CD4-positive, alpha-beta memory T cell (primary cell): ENCODE data around the gene RBPJ. TPM values are rescaled to one million over a fixed set of nuclear protein-coding genes. Genes with fewer than 3 reads are reported as not detected.
A peak's percentile ranks its signal among the peaks of the same experiment; 100 is the strongest.

Experiments used
- CTCF ChIA-PET: fragments of 350-600 bp; sonication (Branson Sonifier 250); formaldehyde crosslinking; loops from one replicate; lab custom pipeline; 2021; ENCODE audit warnings: inconsistent platforms; ENCODE audit not compliant: partially characterized antibody; lab: Charles Lee
- POLR2A ChIA-PET: fragments of 350-600 bp; sonication (Branson Sonifier 250); formaldehyde crosslinking; loops from one replicate; lab custom pipeline; 2021; ENCODE audit not compliant: partially characterized antibody; lab: Charles Lee
- DNase-seq, 5 donors: peaks; one replicate each; pipeline versions ENCODE4 v3.0.0 to v3.0.0-alpha.2; 2020 to 2022; ENCODE audit warnings: mixed read lengths in 1 of 5
- H3K27ac ChIP-seq: one replicate; pipeline ENCODE4 v1.7.0; 2013; ENCODE audit warnings: low read depth, low read length
- H3K27me3 ChIP-seq: 2 replicates; pipeline ENCODE4 v1.7.0; 2013; ENCODE audit warnings: mild to moderate bottlenecking, low read length, moderate library complexity; ENCODE audit not compliant: insufficient read depth
- H3K36me3 ChIP-seq: 2 replicates; pipeline ENCODE4 v1.7.0; 2013; ENCODE audit warnings: mild to moderate bottlenecking, low read length, moderate library complexity; ENCODE audit not compliant: insufficient read depth
- H3K4me1 ChIP-seq: 2 replicates; pipeline ENCODE4 v1.7.0; 2013; ENCODE audit warnings: mild to moderate bottlenecking, low read length, moderate library complexity; ENCODE audit not compliant: insufficient read depth
- H3K4me3 ChIP-seq, 2 donors: one replicate each; pipeline ENCODE4 v1.7.0; 2013; ENCODE audit warnings: low read length in 2 of 2, mild to moderate bottlenecking in 1 of 2
- H3K9me3 ChIP-seq, 2 donors: one replicate each; pipeline ENCODE4 v1.7.0; 2013; ENCODE audit warnings: low read length in 2 of 2, control low read depth in 1 of 2; ENCODE audit not compliant: control insufficient read depth in 1 of 2
- H3K27ac Mint-ChIP-seq, 7 donors: one replicate each; pipeline ENCODE4 v1.8.0; 2020 to 2021; ENCODE audit warnings: mixed read lengths in 7 of 7, mild to moderate bottlenecking in 6 of 7, inconsistent platforms in 3 of 7, moderate library complexity in 3 of 7
- H3K27me3 Mint-ChIP-seq, 2 donors: one replicate each; pipeline ENCODE4 v1.8.0; 2020 to 2021; ENCODE audit warnings: mixed read lengths in 2 of 2
- H3K36me3 Mint-ChIP-seq, 2 donors: one replicate each; pipeline ENCODE4 v1.8.0; 2020 to 2021; ENCODE audit warnings: mixed read lengths in 2 of 2, inconsistent platforms in 1 of 2, mild to moderate bottlenecking in 1 of 2
- H3K4me1 Mint-ChIP-seq, 4 donors: one replicate each; pipeline ENCODE4 v1.8.0; 2020 to 2021; ENCODE audit warnings: mixed read lengths in 4 of 4, mild to moderate bottlenecking in 1 of 4
- H3K4me3 Mint-ChIP-seq, 8 donors: one replicate each; pipeline ENCODE4 v1.8.0; 2020 to 2021; ENCODE audit warnings: mixed read lengths in 8 of 8, mild to moderate bottlenecking in 7 of 8, moderate library complexity in 6 of 8, inconsistent platforms in 3 of 8
- H3K9me3 Mint-ChIP-seq, 8 donors: one replicate each; pipeline ENCODE4 v1.8.0; 2020 to 2021; ENCODE audit warnings: mixed read lengths in 8 of 8, mild to moderate bottlenecking in 5 of 8, inconsistent platforms in 3 of 8, moderate library complexity in 1 of 8
- intact Hi-C: fragments of 100-400 bp; cut with micrococcal nuclease; formaldehyde crosslinking; loops from one replicate; pipeline ENCODE4 v1.15.1; 2023
- polyA plus RNA-seq, 2 donors: library from polyadenylated mRNA; unstranded; fragments of 300-500 nt; fragmentation: Illumina TruSeq; gene quantifications; one replicate each; pipeline ENCODE4 v1.2.3, GENCODE V29; 2021
- total RNA-seq, 2 experiments: library from RNA; stranded (reverse); gene quantifications; one replicate each; pipeline ENCODE4 v1.2.3, GENCODE V29; 2021

RBPJ gene
- total and polyA plus RNA-seq, 4 experiments from 2014 or later, result 75.2 to 96.3 (median 91.5) TPM

DNA sequence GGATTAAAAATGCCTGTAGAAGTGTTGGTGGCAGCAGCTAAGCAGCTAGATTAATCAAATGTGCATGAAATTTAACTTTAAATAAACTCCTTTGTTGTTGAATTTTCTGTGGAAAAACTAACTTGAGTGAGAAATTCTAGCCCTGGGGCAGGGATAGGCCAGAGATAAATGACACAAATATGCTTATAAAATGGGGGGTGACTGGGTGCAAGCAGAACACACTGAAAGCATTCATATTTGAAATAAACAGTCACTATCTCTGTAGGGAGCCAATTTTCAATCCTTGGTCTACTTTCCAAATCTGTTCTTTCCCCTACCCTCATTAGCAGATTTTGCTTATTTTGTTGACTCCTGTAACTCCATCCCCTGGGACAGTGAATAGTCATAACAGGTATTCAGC is 47.9 kb downstream of the RBPJ start:
- H3K4me3 Mint-ChIP-seq, result no peak overlapping the region
- DNase-seq, result no peak
- ChIA-PET POLR2A (no interaction called here), CTCF (no interaction called here)
- no peaks in the 10 kb centered on the region for H3K9me3 Mint-ChIP-seq
- H3K9me3 ChIP-seq, result no peaks in the 10 kb centered on the region
- peaks cover 11 to 14% of the 10 kb centered on the region in 2 donors for H3K36me3 Mint-ChIP-seq
- no peak overlapping the region for H3K27ac Mint-ChIP-seq
- H3K36me3 ChIP-seq, result no peaks in the 10 kb centered on the region
- H3K4me3 ChIP-seq, result no peak overlapping the region
- no peaks in the 10 kb centered on the region for H3K27me3 ChIP-seq
- peaks cover 32% of the 10 kb centered on the region for H3K4me1 ChIP-seq
- no peak overlapping the region for H3K27ac ChIP-seq
- intact Hi-C loops, result no loop called here
- peaks cover 26 to 51% (median 31%) of the 10 kb centered on the region in 4 donors for H3K4me1 Mint-ChIP-seq
- no peaks in the 10 kb centered on the region for H3K27me3 Mint-ChIP-seq

DNA sequence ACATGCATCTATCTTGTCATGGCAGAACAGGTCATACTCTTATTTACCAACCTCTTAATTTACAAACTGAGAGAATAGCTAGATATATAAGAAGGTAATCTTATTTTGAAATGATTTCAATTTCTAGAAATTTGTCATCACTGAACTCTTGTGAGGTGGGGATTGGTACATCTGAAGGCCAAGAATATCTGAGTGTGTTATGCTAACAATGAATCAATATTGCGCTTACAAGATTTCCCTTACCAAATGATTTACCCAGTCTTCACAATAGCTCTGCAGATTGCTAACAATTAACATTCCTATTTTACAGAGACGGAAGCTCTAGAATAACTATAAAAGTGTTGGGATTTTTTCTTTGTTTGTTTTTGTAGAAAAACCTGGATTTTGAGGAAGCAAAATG is 48.3 kb downstream of the RBPJ start:
- ChIA-PET POLR2A (interaction anchor here (1.0 kb wide), 1 partner anchor 23 kb away, joined by 3 read pairs; no protein-coding TSS in a partner anchor), CTCF (no interaction called here)
- H3K36me3 ChIP-seq, result no peaks in the 10 kb centered on the region
- H3K27me3 Mint-ChIP-seq, result no peaks in the 10 kb centered on the region
- H3K4me3 Mint-ChIP-seq, result no peak overlapping the region
- H3K9me3 Mint-ChIP-seq, result no peaks in the 10 kb centered on the region
- peaks cover 26 to 49% (median 32%) of the 10 kb centered on the region in 4 donors for H3K4me1 Mint-ChIP-seq
- no peak overlapping the region for H3K27ac Mint-ChIP-seq
- H3K27me3 ChIP-seq, result no peaks in the 10 kb centered on the region
- DNase-seq, result no peak
- H3K4me1 ChIP-seq, result peaks cover 35% of the 10 kb centered on the region
- intact Hi-C loops, result no loop called here
- H3K36me3 Mint-ChIP-seq, result peaks cover 11 to 14% of the 10 kb centered on the region in 2 donors
- no peaks in the 10 kb centered on the region for H3K9me3 ChIP-seq
- H3K4me3 ChIP-seq, result no peak overlapping the region
- H3K27ac ChIP-seq, result no peak overlapping the region

DNA sequence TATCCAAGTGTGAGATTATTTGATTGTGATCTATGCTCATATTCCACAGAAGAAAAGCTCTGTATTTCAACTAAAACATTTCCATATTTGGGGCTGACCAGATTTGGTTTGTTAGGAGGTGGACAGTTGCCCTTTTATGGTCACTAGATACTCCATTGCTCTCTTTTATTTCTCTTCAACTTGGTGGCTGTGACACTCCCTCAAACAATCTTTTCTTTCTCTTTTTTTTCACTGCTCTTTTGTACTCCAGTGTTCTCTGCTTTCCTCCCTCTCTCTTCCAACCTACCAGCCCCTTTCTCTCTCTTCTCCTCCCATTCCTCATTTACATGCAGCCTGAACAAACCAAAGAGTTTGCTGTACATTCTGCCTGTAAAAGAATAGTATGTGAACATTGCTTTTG is 48.8 kb downstream of the RBPJ start:
- Mint-ChIP-seq H3K4me1 (peaks cover 25 to 45% (median 32%) of the 10 kb centered on the region in 4 donors), H3K4me3 (no peak overlapping the region), H3K36me3 (peaks cover 11 to 14% of the 10 kb centered on the region in 2 donors), H3K27ac (no peak overlapping the region), H3K27me3 (no peaks in the 10 kb centered on the region), H3K9me3 (no peaks in the 10 kb centered on the region)
- no peak overlapping the region for H3K4me3 ChIP-seq
- H3K36me3 ChIP-seq, result no peaks in the 10 kb centered on the region
- H3K9me3 ChIP-seq, result no peaks in the 10 kb centered on the region
- ChIA-PET CTCF (interaction anchor here (1.3 to 1.5 kb wide), 2 partner anchors 8 to 10 kb away, joined by 3 read pairs; no protein-coding TSS in a partner anchor), POLR2A (interaction anchor here (1.0 kb wide), 1 partner anchor 23 kb away, joined by 3 read pairs; no protein-coding TSS in a partner anchor)
- no peak for DNase-seq
- intact Hi-C loops, result no loop called here
- H3K27me3 ChIP-seq, result no peaks in the 10 kb centered on the region
- H3K27ac ChIP-seq, result no peak overlapping the region
- H3K4me1 ChIP-seq, result peaks cover 35% of the 10 kb centered on the region

DNA sequence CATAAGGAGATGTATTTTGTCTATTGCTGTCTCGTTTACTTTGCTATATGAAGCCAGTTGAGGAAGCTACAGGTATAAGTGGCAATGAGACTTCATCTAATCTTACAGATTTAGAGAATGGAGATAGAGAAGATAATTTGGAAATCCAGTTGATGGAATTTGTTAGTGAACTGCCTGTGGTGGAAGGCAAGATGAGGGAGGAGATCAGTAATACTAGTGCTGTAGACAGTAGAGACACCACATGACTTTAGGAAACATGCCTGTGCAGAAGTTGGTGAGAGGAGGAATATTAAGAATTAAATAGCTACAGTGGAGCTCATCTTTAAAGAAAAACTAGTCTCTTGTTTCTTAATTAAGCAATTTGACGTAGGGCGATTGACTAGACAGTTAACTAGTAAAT is 51.3 kb downstream of the RBPJ start:
- Histone ChIP-seq H3K36me3 (no peaks in the 10 kb centered on the region), H3K4me1 (peaks cover 27% of the 10 kb centered on the region), H3K27ac (no peak overlapping the region), H3K9me3 (no peaks in the 10 kb centered on the region), H3K4me3 (no peak overlapping the region), H3K27me3 (no peaks in the 10 kb centered on the region)
- Mint-ChIP-seq H3K27ac (peak overlapping the region in 1 of 7 donors; percentile 51), H3K4me1 (peaks cover 26 to 58% (median 34%) of the 10 kb centered on the region in 4 donors), H3K9me3 (no peaks in the 10 kb centered on the region), H3K36me3 (peaks cover 11 to 19% of the 10 kb centered on the region in 2 donors), H3K4me3 (peak overlapping the region in 1 of 8 donors; percentile 10), H3K27me3 (no peaks in the 10 kb centered on the region)
- ChIA-PET CTCF (interaction anchor here (0.8 to 2.1 kb wide), 5 partner anchors 11 to 53 kb away, joined by 3 to 7 read pairs (median 6); no protein-coding TSS in a partner anchor), POLR2A (interaction anchor here (1.0 to 1.9 kb wide), 4 partner anchors 16 to 459 kb away, joined by 3 to 6 read pairs (median 4); no protein-coding TSS in a partner anchor)
- no peak for DNase-seq
- intact Hi-C loops, result loop anchor here (5.0 kb wide), 2 partner anchors 40 to 490 kb away; partner anchors contain the start of gene STIM2

DNA sequence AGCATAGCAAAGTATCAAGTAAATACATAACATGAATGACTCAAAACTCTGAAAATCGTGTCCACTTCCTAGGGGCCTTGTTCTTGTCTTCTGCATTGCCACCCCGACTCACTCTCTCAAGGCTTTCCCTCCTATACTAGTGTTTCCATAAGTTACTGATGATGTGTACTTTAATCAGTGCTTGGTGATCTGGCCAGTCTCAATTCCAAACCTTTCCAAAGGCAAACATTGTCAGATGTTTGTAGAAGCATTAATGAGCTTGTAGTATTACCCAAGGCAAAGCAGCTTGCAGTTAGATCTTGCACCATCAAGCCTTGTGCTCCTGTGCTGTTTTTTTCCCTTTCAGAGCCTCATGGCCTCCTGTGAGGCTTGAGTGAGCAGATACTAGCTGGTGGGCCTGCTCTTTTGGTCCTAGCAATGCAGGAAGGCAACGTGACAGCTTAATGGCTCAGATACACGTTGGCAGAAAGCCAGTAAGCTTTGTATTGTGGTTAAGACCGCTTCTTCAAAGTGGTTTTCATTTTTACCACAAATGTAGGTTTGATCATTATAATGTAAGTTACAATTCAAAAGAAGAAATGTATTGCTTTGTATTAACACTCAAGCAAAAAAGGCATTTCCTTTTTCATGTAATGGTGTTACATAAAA is 51.8 kb downstream of the RBPJ start:
- ChIA-PET CTCF (interaction anchor here (0.6 to 2.1 kb wide), 9 partner anchors 11 to 290 kb away, joined by 3 to 7 read pairs (median 4); no protein-coding TSS in a partner anchor), POLR2A (interaction anchor here (1.0 to 1.9 kb wide), 5 partner anchors 16 to 459 kb away, joined by 3 to 6 read pairs (median 3); no protein-coding TSS in a partner anchor)
- H3K4me1 ChIP-seq, result peaks cover 30% of the 10 kb centered on the region
- peak; percentile 70 to 77 (median 73) for DNase-seq
- peak overlapping the region in 6 of 8 donors; percentile 11 to 73 (median 41) for H3K4me3 Mint-ChIP-seq
- H3K36me3 ChIP-seq, result no peaks in the 10 kb centered on the region
- H3K27me3 Mint-ChIP-seq, result no peaks in the 10 kb centered on the region
- intact Hi-C loops, result loop anchor here (5.0 kb wide), 2 partner anchors 40 to 490 kb away; partner anchors contain the start of gene STIM2
- peaks cover 11 to 19% of the 10 kb centered on the region in 2 donors for H3K36me3 Mint-ChIP-seq
- H3K27me3 ChIP-seq, result no peaks in the 10 kb centered on the region
- no peak overlapping the region for H3K27ac ChIP-seq
- H3K9me3 Mint-ChIP-seq, result no peaks in the 10 kb centered on the region
- no peak overlapping the region for H3K4me3 ChIP-seq
- peaks cover 29 to 63% (median 38%) of the 10 kb centered on the region in 4 donors for H3K4me1 Mint-ChIP-seq
- H3K27ac Mint-ChIP-seq, result peak overlapping the region in 4 of 7 donors; percentile 19 to 65 (median 44)
- H3K9me3 ChIP-seq, result no peaks in the 10 kb centered on the region

DNA sequence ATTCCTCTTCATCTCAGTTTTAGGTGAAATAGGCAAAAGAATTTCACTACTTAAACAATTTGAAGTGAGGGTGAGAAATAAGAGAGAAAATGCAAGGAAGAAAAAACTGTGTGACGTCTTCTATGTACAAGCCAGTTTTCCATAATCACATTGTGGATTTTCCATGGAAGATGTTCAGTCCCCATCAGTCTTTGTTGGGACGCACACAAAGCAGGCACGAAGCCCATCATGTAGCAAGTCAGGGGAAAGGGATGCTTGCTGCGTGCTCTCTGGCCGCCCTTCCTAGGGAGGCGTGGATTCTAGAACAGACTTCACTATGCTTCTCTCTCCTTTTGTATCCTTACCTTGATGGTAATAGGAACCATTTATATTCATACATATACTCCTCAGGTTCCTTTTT is 54.7 kb downstream of the RBPJ start:
- Mint-ChIP-seq H3K36me3 (peaks cover 1 to 4% of the 10 kb centered on the region in 2 donors), H3K27ac (peak overlapping the region in 1 of 7 donors; percentile 52), H3K4me3 (no peak overlapping the region), H3K9me3 (no peaks in the 10 kb centered on the region), H3K4me1 (peaks cover 35 to 62% (median 47%) of the 10 kb centered on the region in 4 donors), H3K27me3 (no peaks in the 10 kb centered on the region)
- no peak for DNase-seq
- POLR2A ChIA-PET, result no interaction called here
- Histone ChIP-seq H3K4me3 (no peak overlapping the region), H3K27ac (no peak overlapping the region), H3K36me3 (no peaks in the 10 kb centered on the region), H3K9me3 (no peaks in the 10 kb centered on the region), H3K27me3 (no peaks in the 10 kb centered on the region), H3K4me1 (peaks cover 40% of the 10 kb centered on the region)
- CTCF ChIA-PET, result no interaction called here
- intact Hi-C loops, result no loop called here
